ENCODE measurements around the gene OPCML.
A peak's percentile ranks its signal among the peaks of the same experiment; 100 is the strongest.

Gene OPCML

GRCh38 chr11:132471466-132471865, 1060.8 kb downstream of the OPCML start:
- DNase-seq (ENCODE audit: low spot score), result no peak

- no peak for DNase-seq (ENCODE audit: low spot score)
Observed at GRCh38 chr11:132466983-132467382, 1065.3 kb downstream of the OPCML start.

GRCh38 chr11:132464939-132465338, 1067.4 kb downstream of the OPCML start:
- no peak for DNase-seq (ENCODE audit: low spot score)

- DNase-seq (ENCODE audit: low spot score), result no peak
Observed at GRCh38 chr11:132464003-132464342, 1068.3 kb downstream of the OPCML start.

GRCh38 chr11:132463295-132464002, 1068.9 kb downstream of the OPCML start:
- no peak for DNase-seq (ENCODE audit: low spot score)

GRCh38 chr11:132459736-132460135, 1072.6 kb downstream of the OPCML start:
- no peak for DNase-seq (ENCODE audit: low spot score)

GRCh38 chr11:132457445-132457844, 1074.9 kb downstream of the OPCML start:
- DNase-seq (ENCODE audit: low spot score), result no peak

- DNase-seq (ENCODE audit: low spot score), result no peak
Observed at GRCh38 chr11:132456751-132457328, 1075.5 kb downstream of the OPCML start.

- DNase-seq (ENCODE audit: low spot score), result no peak
Observed at GRCh38 chr11:132455044-132455443, 1077.3 kb downstream of the OPCML start.

GRCh38 chr11:132453406-132453805, 1078.9 kb downstream of the OPCML start:
- no peak for DNase-seq (ENCODE audit: low spot score)

- no peak for DNase-seq (ENCODE audit: low spot score)
Observed at GRCh38 chr11:132452616-132453015, 1079.7 kb downstream of the OPCML start.

- no peak for DNase-seq (ENCODE audit: low spot score)
Observed at GRCh38 chr11:132451942-132452601, 1080.2 kb downstream of the OPCML start.

- DNase-seq (ENCODE audit: low spot score), result no peak
Observed at GRCh38 chr11:132450631-132451030, 1081.7 kb downstream of the OPCML start.

GRCh38 chr11:132448334-132448995, 1083.8 kb downstream of the OPCML start:
- no peak for DNase-seq (ENCODE audit: low spot score)

- DNase-seq (ENCODE audit: low spot score), result no peak
Observed at GRCh38 chr11:132447761-132448160, 1084.5 kb downstream of the OPCML start.

GRCh38 chr11:132445859-132446291, 1086.4 kb downstream of the OPCML start:
- no peak for DNase-seq (ENCODE audit: low spot score)

- peak; percentile 3 for DNase-seq (ENCODE audit: low spot score)
Observed at GRCh38 chr11:132444911-132445310, 1087.4 kb downstream of the OPCML start.

GRCh38 chr11:132439711-132440255, 1092.5 kb downstream of the OPCML start:
- no peak for DNase-seq (ENCODE audit: low spot score)

GRCh38 chr11:132438418-132438817, 1093.9 kb downstream of the OPCML start:
- no peak for DNase-seq (ENCODE audit: low spot score)

GRCh38 chr11:132430429-132431062, 1101.8 kb downstream of the OPCML start:
- DNase-seq (ENCODE audit: low spot score), result no peak

GRCh38 chr11:132429685-132430084, 1102.6 kb downstream of the OPCML start:
- no peak for DNase-seq (ENCODE audit: low spot score)

GRCh38 chr11:132427611-132428010, 1104.7 kb downstream of the OPCML start:
- no peak for DNase-seq (ENCODE audit: low spot score)

Data from globus pallidus (tissue), 1 donor.